Caco-2 (cell line): ENCODE measurements around the gene OPALIN. TPM values are rescaled to one million over a fixed set of nuclear protein-coding genes. Genes with fewer than 3 reads are reported as not detected.

ENCODE experiments used
- BruUV-seq: library from RNA; stranded (reverse); fragments of 400-500 nt; replicated peaks from 2 replicates; lab custom pipeline; 2021; lab: Mats Ljungman, UMichigan
- CTCF ChIA-PET: fragments of 300-600 bp; sonication (Branson Sonifier 250); formaldehyde crosslinking; loops from one replicate; lab custom pipeline; 2022; ENCODE audit warnings: antibody characterized with exemption; lab: Charles Lee
- POLR2A ChIA-PET: fragments of 300-600 bp; sonication (Branson Sonifier 250); formaldehyde crosslinking; loops from one replicate; lab custom pipeline; 2022; ENCODE audit warnings: antibody characterized with exemption; lab: Charles Lee
- DNase-seq, 2 experiments: peaks; one replicate each; pipeline versions ENCODE4 v3.0.0 to v3.0.0-alpha.2; 2020 to 2022
- H3K27me3 ChIP-seq: replicated peaks from 2 replicates; pipeline ENCODE4 v1.6.0; 2011; ENCODE audit warnings: low read length; ENCODE audit not compliant: control insufficient read depth, insufficient read depth
- H3K36me3 ChIP-seq: 2 replicates; pipeline ENCODE4 v1.5.1; 2011; ENCODE audit warnings: low read length; ENCODE audit not compliant: control insufficient read depth, insufficient read depth
- H3K4me1 ChIP-seq: fragments of 250-450 bp; sonication (Bioruptor Pico); 2 replicates; pipeline ENCODE4 v1.5.1; 2020; ENCODE audit warnings: mild to moderate bottlenecking
- H3K4me3 ChIP-seq: 2 replicates; pipeline ENCODE4 v1.5.1; 2011; ENCODE audit warnings: low read depth, mild to moderate bottlenecking, control low read depth, low read length
- H3K9me3 ChIP-seq: fragments of 250-450 bp; sonication (Bioruptor Pico); 2 replicates; pipeline ENCODE4 v1.5.1; 2020; ENCODE audit warnings: mild to moderate bottlenecking, moderate library complexity
- H3K27ac Mint-ChIP-seq: one replicate; pipeline ENCODE4 v1.8.0; 2022; ENCODE audit warnings: mixed read lengths; ENCODE audit not compliant: unreplicated experiment
- H3K27me3 Mint-ChIP-seq: one replicate; pipeline ENCODE4 v1.8.0; 2022; ENCODE audit warnings: mixed read lengths; ENCODE audit not compliant: insufficient read depth, unreplicated experiment
- H3K36me3 Mint-ChIP-seq: one replicate; pipeline ENCODE4 v1.8.0; 2022; ENCODE audit warnings: mild to moderate bottlenecking, mixed read lengths; ENCODE audit not compliant: insufficient read depth, unreplicated experiment
- H3K4me1 Mint-ChIP-seq: one replicate; pipeline ENCODE4 v1.8.0; 2022; ENCODE audit warnings: low read depth, mixed read lengths; ENCODE audit not compliant: unreplicated experiment
- H3K4me3 Mint-ChIP-seq: one replicate; pipeline ENCODE4 v1.8.0; 2022; ENCODE audit warnings: mild to moderate bottlenecking, moderate library complexity, mixed read lengths; ENCODE audit not compliant: unreplicated experiment
- H3K9me3 Mint-ChIP-seq: one replicate; pipeline ENCODE4 v1.8.0; 2022; ENCODE audit warnings: mixed read lengths; ENCODE audit not compliant: unreplicated experiment
- intact Hi-C: fragments of 100-400 bp; cut with micrococcal nuclease; formaldehyde crosslinking; loops from one replicate; pipeline ENCODE4 v1.10.0; 2022; ENCODE audit not compliant: unreplicated experiment
- total RNA-seq: library from RNA; stranded (reverse); gene quantifications from 2 replicates; pipeline ENCODE4 v1.2.3, GENCODE V29; 2022
- TF ChIP-seq, protein P1 (sequence below), 2 experiments: fragments of 200-600 bp in 1 of 2; IDR thresholded peaks; 1 replicate in 1 of 2; 2 replicates in 1 of 2; pipeline versions ENCODE4 v1.5.1 to v1.8.0; 2011 to 2022; ENCODE audit warnings: antibody characterized with exemption in 1 of 2, control low read depth in 1 of 2, inconsistent platforms in 1 of 2, low read depth in 1 of 2, low read length in 1 of 2, mild to moderate bottlenecking in 1 of 2, moderate library complexity in 1 of 2; ENCODE audit not compliant: insufficient read depth in 1 of 2, severe bottlenecking in 1 of 2, unreplicated experiment in 1 of 2

The OPALIN gene
- total RNA-seq, 1 experiment from 2014 or later: not detected

DNA sequence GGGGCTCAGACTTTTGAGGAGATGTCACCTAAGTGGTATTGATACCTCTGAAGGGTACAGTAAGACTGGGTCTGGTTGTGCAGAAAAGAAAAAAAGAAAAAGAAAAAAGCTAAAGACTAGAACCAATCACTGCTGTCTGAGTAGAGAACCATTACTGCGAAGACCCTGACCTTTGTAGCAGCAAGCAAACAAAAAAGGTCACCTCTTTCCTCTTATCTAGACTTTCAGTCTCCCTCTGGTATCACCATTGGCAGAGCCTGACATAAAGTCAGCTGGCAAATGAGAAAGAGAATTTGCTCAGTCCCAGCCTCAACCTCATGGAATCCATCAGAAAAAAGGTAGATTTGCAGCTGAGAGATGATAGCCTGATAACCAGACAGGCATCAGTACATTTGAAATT lies 57.2 kb downstream of the OPALIN start:
- no peak for DNase-seq
- ChIA-PET POLR2A (no interaction called here), CTCF (interaction anchor here (1.3 kb wide), 1 partner anchor 16 kb away, joined by 3 read pairs; no protein-coding TSS in a partner anchor)
- H3K9me3 ChIP-seq: no peaks in the 10 kb centered on the region
- no peaks in the 10 kb centered on the region for H3K4me1 ChIP-seq
- H3K4me3 ChIP-seq: no peak overlapping the region
- H3K27me3 Mint-ChIP-seq: peaks cover 17% of the 10 kb centered on the region
- H3K4me3 Mint-ChIP-seq: no peak overlapping the region
- no peaks in the 10 kb centered on the region for H3K4me1 Mint-ChIP-seq
- no peaks in the 10 kb centered on the region for H3K36me3 ChIP-seq
- no peaks in the 10 kb centered on the region for H3K9me3 Mint-ChIP-seq
- BruUV-seq: no TSS peak
- no peaks in the 10 kb centered on the region for H3K27me3 ChIP-seq
- TF ChIP-seq, protein P1, sequence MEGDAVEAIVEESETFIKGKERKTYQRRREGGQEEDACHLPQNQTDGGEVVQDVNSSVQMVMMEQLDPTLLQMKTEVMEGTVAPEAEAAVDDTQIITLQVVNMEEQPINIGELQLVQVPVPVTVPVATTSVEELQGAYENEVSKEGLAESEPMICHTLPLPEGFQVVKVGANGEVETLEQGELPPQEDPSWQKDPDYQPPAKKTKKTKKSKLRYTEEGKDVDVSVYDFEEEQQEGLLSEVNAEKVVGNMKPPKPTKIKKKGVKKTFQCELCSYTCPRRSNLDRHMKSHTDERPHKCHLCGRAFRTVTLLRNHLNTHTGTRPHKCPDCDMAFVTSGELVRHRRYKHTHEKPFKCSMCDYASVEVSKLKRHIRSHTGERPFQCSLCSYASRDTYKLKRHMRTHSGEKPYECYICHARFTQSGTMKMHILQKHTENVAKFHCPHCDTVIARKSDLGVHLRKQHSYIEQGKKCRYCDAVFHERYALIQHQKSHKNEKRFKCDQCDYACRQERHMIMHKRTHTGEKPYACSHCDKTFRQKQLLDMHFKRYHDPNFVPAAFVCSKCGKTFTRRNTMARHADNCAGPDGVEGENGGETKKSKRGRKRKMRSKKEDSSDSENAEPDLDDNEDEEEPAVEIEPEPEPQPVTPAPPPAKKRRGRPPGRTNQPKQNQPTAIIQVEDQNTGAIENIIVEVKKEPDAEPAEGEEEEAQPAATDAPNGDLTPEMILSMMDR (IDR thresholded peaks at IDR 0.05; ENCODE audit: insufficient read depth in 1 of 2, low read depth in 1 of 2, low read length in 1 of 2, severe bottlenecking in 1 of 2, unreplicated experiment in 1 of 2): no peak
- no peaks in the 10 kb centered on the region for H3K36me3 Mint-ChIP-seq
- intact Hi-C loops: no loop called here
- no peak overlapping the region for H3K27ac Mint-ChIP-seq

DNA sequence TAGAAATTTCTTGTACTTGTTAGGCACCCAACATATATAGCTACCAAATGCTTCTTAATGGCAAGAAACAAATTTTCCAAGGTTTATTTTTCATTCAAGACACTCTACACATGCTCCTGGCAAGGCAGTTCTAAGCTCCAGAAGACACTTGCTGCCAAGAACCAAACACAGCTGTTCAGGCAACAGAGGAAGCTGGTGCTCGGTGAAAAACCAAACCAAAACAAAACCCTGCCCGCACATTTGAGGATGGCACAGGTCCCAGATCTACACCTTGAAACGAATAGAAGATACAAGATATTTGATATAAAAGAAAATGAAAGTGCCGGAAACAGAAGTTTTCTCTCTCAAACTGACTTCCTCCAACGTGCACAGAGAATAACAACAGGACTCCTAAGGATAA lies 59.4 kb downstream of the OPALIN start:
- Mint-ChIP-seq H3K9me3 (no peaks in the 10 kb centered on the region), H3K4me3 (no peak overlapping the region), H3K36me3 (no peaks in the 10 kb centered on the region), H3K4me1 (no peaks in the 10 kb centered on the region), H3K27me3 (peaks cover 21% of the 10 kb centered on the region), H3K27ac (no peak overlapping the region)
- Histone ChIP-seq H3K9me3 (no peaks in the 10 kb centered on the region), H3K4me1 (no peaks in the 10 kb centered on the region), H3K27me3 (no peaks in the 10 kb centered on the region), H3K4me3 (no peak overlapping the region), H3K36me3 (no peaks in the 10 kb centered on the region)
- no TSS peak for BruUV-seq
- DNase-seq: no peak
- ChIA-PET CTCF (interaction anchor here (1.7 kb wide), 1 partner anchor 70 kb away, joined by 8 read pairs; no protein-coding TSS in a partner anchor), POLR2A (no interaction called here)
- TF ChIP-seq, protein P1 (IDR thresholded peaks at IDR 0.05; ENCODE audit: insufficient read depth in 1 of 2, low read depth in 1 of 2, low read length in 1 of 2, severe bottlenecking in 1 of 2, unreplicated experiment in 1 of 2): no peak
- intact Hi-C loops: no loop called here

GRCh38 chr10:96298362-96298761 lies 60.4 kb downstream of the OPALIN start:
- intact Hi-C loops: no loop called here
- CTCF ChIA-PET: interaction anchor here (1.9 kb wide), 1 partner anchor 69 kb away, joined by 10 read pairs; no protein-coding TSS in a partner anchor
- no peak for DNase-seq
- BruUV-seq: no TSS peak
- H3K4me3 ChIP-seq: no peak overlapping the region
- H3K4me1 Mint-ChIP-seq: no peaks in the 10 kb centered on the region
- H3K27ac Mint-ChIP-seq: no peak overlapping the region
- no peaks in the 10 kb centered on the region for H3K27me3 ChIP-seq
- no peaks in the 10 kb centered on the region for H3K9me3 Mint-ChIP-seq
- no peaks in the 10 kb centered on the region for H3K9me3 ChIP-seq
- H3K36me3 ChIP-seq: no peaks in the 10 kb centered on the region
- TF ChIP-seq, protein P1 (IDR thresholded peaks at IDR 0.05; ENCODE audit: insufficient read depth in 1 of 2, low read depth in 1 of 2, low read length in 1 of 2, severe bottlenecking in 1 of 2, unreplicated experiment in 1 of 2): no peak
- H3K4me1 ChIP-seq: no peaks in the 10 kb centered on the region
- POLR2A ChIA-PET: no interaction called here
- no peaks in the 10 kb centered on the region for H3K36me3 Mint-ChIP-seq
- no peak overlapping the region for H3K4me3 Mint-ChIP-seq
- peaks cover 21% of the 10 kb centered on the region for H3K27me3 Mint-ChIP-seq
